GM19467 (cell line): ENCODE measurements around the gene ZNF583.

ENCODE experiments used
- ATAC-seq: cut with Tn5 transposase; IDR thresholded peaks from one replicate; pipeline ENCODE4 v1.9.1; 2021; ENCODE audit warnings: mild to moderate bottlenecking, moderate library complexity; ENCODE audit not compliant: unreplicated experiment

Gene ZNF583

GRCh38 chr19:56403764-56404704 is at the start of gene ZNF583:
TSS of gene ZNF583 (plus strand) at chr19:56404332. CDS start at chr19:56407115, 2,783 bp downstream.
- peak; percentile 86 for ATAC-seq

GRCh38 chr19:56355517-56355916 is 48.6 kb upstream of the ZNF583 start:
- ATAC-seq = no peak

- ATAC-seq = no peak
These were observed 47.2 kb upstream of the ZNF583 start for GRCh38 chr19:56356944-56357343.

- ATAC-seq = no peak
These were observed 43.3 kb upstream of the ZNF583 start for GRCh38 chr19:56360841-56361240.

- ATAC-seq = no peak
These were observed 36.1 kb upstream of the ZNF583 start for GRCh38 chr19:56367829-56368711.

GRCh38 chr19:56369886-56370676 is 34.1 kb upstream of the ZNF583 start:
- no peak for ATAC-seq

GRCh38 chr19:56372281-56372680 is 31.9 kb upstream of the ZNF583 start:
- no peak for ATAC-seq

GRCh38 chr19:56377105-56377924 is 26.8 kb upstream of the ZNF583 start:
- no peak for ATAC-seq

GRCh38 chr19:56383826-56384605 is 20.1 kb upstream of the ZNF583 start:
- ATAC-seq = no peak

GRCh38 chr19:56393119-56394012 is 10.8 kb upstream of the ZNF583 start, which contains the start of gene ZNF582:
TSS of gene ZNF582 (minus strand) at chr19:56393534. CDS start at chr19:56391752, 1,782 bp downstream.
- peak; percentile 84 for ATAC-seq

- ATAC-seq = no peak
These were observed 5.3 kb upstream of the ZNF583 start for GRCh38 chr19:56398809-56399208.

- no peak for ATAC-seq
These were observed 3.6 kb upstream of the ZNF583 start for GRCh38 chr19:56400485-56400884.

GRCh38 chr19:56403261-56403660 is 871 bp upstream of the ZNF583 start:
- no peak for ATAC-seq

GRCh38 chr19:56404705-56405056 is 549 bp downstream of the ZNF583 start:
- ATAC-seq = no peak

- no peak for ATAC-seq
These were observed 930 bp downstream of the ZNF583 start for GRCh38 chr19:56405062-56405461.

GRCh38 chr19:56423276-56423984 is 19.3 kb downstream of the ZNF583 start:
- ATAC-seq = no peak

GRCh38 chr19:56423985-56424353 is 19.8 kb downstream of the ZNF583 start:
- ATAC-seq = no peak
